ENCODE measurements around the gene RGS12. TPM values are rescaled to one million over a fixed set of nuclear protein-coding genes. Genes with fewer than 3 reads are reported as not detected.

The RGS12 gene
- total and polyA plus RNA-seq, 2 experiments from 2014 or later: 8.0 to 19.0 TPM

DNA sequence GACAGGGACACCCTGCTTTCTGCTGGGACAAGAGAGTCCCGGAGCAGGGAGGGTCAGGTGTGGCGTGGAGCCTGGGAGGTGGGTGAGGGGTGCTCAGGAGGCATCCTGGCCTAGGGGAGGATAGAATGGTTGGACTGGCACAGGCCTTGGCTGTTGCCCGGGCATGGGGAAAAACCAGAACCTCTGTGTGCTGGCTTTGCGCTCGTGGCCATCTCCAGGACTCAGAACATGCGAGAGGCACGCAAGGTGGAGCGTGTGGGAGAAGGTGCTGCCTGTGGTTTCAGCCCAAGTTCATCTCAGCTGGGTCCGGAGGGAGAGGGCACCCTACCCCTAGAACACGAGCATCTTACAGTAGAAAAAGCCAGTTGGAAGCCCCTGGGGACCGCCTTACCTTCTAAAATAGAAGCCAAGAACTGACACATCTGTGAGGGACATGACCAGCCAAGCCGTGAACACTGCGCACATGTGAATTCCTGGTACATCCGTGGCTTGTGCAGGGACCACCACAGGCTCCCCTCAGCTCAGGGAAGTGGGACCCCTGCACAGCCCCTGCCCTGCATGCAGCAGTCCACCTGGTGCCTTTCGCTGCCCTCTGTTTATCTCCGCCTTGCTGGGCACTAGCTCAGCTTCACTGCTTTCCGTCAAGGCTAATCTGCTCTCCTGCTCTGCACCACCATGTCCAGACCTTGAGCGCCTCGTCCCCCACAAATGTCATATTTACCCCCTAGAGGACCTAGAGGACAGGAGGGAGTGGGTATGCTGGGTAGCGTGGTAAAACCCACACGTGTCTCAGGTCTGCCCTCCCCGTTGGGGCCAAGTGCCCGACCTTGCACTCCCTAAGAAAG lies 30.4 kb upstream of the RGS12 start:
- no peak overlapping the region; the same call in 1 of the 2 replicates for H3K27ac Mint-ChIP-seq
- Histone ChIP-seq H3K36me3 (ENCODE audit: insufficient read depth) (no peaks in the 10 kb centered on the region), H3K4me2 (no peak overlapping the region), H2AFZ (no peak overlapping the region), H3K9me2 (ENCODE audit: insufficient read depth) (no peaks in the 10 kb centered on the region), H3K4me3 (no peak overlapping the region), H3K4me1 (ENCODE audit: insufficient read depth) (no peaks in the 10 kb centered on the region), H3K27me3 (ENCODE audit: insufficient read depth) (no peaks in the 10 kb centered on the region), H3K79me2 (replicated peaks; ENCODE audit: insufficient read depth) (no peaks in the 10 kb centered on the region), H3F3A (replicated peaks; ENCODE audit: low read depth) (no peaks in the 10 kb centered on the region), H3K27ac (ENCODE audit: low read depth) (no peak overlapping the region), H4K20me1 (replicated peaks; ENCODE audit: insufficient read depth) (no peaks in the 10 kb centered on the region)
- no peak for ATAC-seq
- TF ChIP-seq EZH2phosphoT487 (IDR thresholded peaks at IDR 0.05; ENCODE audit: unreplicated experiment): no peak
- no peak for TF ChIP-seq STAT1 (IDR thresholded peaks at IDR 0.05; ENCODE audit: unreplicated experiment)
- H3K9me3 Mint-ChIP-seq: no peaks in the 10 kb centered on the region; the same call in 2 of the 3 replicates
- H3K4me1 Mint-ChIP-seq: no peaks in the 10 kb centered on the region; the same call in 2 of the 3 replicates
- peaks cover 4% of the 10 kb centered on the region for H3K27me3 Mint-ChIP-seq (ENCODE audit: insufficient read depth, low read depth, poor library complexity)
- no peak for DNase-seq (ENCODE audit: low spot score)
- H3K36me3 Mint-ChIP-seq (ENCODE audit: low read depth): no peaks in the 10 kb centered on the region
- no peak overlapping the region for H3K4me3 Mint-ChIP-seq

DNA sequence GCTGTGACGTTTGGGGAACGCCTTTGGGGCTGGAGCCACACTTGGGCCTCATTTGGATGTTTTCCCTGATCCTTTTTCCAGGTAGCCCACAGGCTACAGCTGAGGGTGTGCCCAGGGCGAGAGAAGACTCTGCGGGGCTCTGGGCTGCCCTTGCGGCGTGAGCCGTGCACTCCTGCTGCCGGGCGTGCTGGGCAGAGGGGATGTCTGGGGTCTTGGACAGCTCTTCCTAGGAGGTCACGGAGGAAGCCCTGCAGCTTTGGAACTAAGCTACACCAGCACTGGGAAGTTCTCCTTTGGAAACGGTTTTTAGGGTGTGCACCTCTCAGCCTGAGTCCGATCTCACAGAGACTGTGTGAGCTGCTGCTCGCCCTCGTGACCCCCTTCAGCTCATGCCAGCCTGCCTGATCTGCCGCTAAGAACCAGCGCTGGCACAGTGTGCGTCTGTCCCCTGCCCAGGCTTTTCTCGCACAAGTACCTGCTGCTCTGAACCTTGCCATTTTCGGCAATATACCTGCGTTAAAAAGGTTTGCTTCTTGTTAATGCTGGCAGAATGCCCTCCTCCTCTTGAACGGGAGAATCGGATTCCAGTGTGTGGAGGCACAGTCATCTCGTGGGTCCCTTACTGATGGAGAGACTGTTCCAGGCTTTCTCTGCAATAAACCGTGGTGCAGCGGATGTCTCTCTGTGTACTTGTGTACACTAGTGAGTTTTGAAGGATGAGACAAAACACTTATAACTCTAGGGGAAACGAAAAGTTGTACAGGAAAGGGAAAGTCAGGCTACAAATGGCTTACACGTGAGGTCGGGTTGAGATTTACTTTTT lies 29.6 kb upstream of the RGS12 start:
- peaks cover 4% of the 10 kb centered on the region for H3K27me3 Mint-ChIP-seq (ENCODE audit: insufficient read depth, low read depth, poor library complexity)
- H3K4me3 Mint-ChIP-seq: no peak overlapping the region
- no peaks in the 10 kb centered on the region for H3K79me2 ChIP-seq (replicated peaks; ENCODE audit: insufficient read depth)
- H3K36me3 ChIP-seq (ENCODE audit: insufficient read depth): no peaks in the 10 kb centered on the region
- no peaks in the 10 kb centered on the region for H3K4me1 ChIP-seq (ENCODE audit: insufficient read depth)
- DNase-seq (ENCODE audit: low spot score) (no peak), ATAC-seq (peak; percentile 37)
- H2AFZ ChIP-seq: no peak overlapping the region
- H3K27me3 ChIP-seq (ENCODE audit: insufficient read depth): no peaks in the 10 kb centered on the region
- no peak overlapping the region for H3K27ac Mint-ChIP-seq
- no peaks in the 10 kb centered on the region for H3F3A ChIP-seq (replicated peaks; ENCODE audit: low read depth)
- H3K9me3 Mint-ChIP-seq: no peaks in the 10 kb centered on the region
- no peak overlapping the region for H3K4me3 ChIP-seq
- H3K4me2 ChIP-seq: no peak overlapping the region
- H3K27ac ChIP-seq (ENCODE audit: low read depth): no peak overlapping the region
- no peaks in the 10 kb centered on the region for H3K9me2 ChIP-seq (ENCODE audit: insufficient read depth)
- no peaks in the 10 kb centered on the region for H4K20me1 ChIP-seq (replicated peaks; ENCODE audit: insufficient read depth)
- no peaks in the 10 kb centered on the region for H3K36me3 Mint-ChIP-seq (ENCODE audit: low read depth)
- H3K4me1 Mint-ChIP-seq: peaks cover 2% of the 10 kb centered on the region
- TF ChIP-seq, protein P1, sequence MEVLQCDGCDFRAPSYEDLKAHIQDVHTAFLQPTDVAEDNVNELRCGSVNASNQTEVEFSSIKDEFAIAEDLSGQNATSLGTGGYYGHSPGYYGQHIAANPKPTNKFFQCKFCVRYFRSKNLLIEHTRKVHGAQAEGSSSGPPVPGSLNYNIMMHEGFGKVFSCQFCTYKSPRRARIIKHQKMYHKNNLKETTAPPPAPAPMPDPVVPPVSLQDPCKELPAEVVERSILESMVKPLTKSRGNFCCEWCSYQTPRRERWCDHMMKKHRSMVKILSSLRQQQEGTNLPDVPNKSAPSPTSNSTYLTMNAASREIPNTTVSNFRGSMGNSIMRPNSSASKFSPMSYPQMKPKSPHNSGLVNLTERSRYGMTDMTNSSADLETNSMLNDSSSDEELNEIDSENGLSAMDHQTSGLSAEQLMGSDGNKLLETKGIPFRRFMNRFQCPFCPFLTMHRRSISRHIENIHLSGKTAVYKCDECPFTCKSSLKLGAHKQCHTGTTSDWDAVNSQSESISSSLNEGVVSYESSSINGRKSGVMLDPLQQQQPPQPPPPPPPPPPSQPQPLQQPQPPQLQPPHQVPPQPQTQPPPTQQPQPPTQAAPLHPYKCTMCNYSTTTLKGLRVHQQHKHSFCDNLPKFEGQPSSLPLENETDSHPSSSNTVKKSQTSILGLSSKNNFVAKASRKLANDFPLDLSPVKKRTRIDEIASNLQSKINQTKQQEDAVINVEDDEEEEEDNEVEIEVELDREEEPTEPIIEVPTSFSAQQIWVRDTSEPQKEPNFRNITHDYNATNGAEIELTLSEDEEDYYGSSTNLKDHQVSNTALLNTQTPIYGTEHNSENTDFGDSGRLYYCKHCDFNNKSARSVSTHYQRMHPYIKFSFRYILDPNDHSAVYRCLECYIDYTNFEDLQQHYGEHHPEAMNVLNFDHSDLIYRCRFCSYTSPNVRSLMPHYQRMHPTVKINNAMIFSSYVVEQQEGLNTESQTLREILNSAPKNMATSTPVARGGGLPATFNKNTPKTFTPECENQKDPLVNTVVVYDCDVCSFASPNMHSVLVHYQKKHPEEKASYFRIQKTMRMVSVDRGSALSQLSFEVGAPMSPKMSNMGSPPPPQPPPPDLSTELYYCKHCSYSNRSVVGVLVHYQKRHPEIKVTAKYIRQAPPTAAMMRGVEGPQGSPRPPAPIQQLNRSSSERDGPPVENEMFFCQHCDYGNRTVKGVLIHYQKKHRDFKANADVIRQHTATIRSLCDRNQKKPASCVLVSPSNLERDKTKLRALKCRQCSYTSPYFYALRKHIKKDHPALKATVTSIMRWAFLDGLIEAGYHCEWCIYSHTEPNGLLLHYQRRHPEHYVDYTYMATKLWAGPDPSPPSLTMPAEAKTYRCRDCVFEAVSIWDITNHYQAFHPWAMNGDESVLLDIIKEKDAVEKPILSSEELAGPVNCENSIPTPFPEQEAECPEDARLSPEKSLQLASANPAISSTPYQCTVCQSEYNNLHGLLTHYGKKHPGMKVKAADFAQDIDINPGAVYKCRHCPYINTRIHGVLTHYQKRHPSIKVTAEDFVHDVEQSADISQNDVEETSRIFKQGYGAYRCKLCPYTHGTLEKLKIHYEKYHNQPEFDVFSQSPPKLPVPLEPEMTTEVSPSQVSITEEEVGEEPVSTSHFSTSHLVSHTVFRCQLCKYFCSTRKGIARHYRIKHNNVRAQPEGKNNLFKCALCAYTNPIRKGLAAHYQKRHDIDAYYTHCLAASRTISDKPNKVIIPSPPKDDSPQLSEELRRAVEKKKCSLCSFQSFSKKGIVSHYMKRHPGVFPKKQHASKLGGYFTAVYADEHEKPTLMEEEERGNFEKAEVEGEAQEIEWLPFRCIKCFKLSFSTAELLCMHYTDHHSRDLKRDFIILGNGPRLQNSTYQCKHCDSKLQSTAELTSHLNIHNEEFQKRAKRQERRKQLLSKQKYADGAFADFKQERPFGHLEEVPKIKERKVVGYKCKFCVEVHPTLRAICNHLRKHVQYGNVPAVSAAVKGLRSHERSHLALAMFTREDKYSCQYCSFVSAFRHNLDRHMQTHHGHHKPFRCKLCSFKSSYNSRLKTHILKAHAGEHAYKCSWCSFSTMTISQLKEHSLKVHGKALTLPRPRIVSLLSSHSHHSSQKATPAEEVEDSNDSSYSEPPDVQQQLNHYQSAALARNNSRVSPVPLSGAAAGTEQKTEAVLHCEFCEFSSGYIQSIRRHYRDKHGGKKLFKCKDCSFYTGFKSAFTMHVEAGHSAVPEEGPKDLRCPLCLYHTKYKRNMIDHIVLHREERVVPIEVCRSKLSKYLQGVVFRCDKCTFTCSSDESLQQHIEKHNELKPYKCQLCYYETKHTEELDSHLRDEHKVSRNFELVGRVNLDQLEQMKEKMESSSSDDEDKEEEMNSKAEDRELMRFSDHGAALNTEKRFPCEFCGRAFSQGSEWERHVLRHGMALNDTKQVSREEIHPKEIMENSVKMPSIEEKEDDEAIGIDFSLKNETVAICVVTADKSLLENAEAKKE (CRISPR knock-in tag; IDR thresholded peaks at IDR 0.05): no peak
- TF ChIP-seq ZNF331 (CRISPR knock-in tag; IDR thresholded peaks at IDR 0.05; ENCODE audit: low read depth) (no peak), STAT1 (IDR thresholded peaks at IDR 0.05; ENCODE audit: unreplicated experiment) (no peak), EZH2 (IDR thresholded peaks at IDR 0.05; ENCODE audit: low read depth, unreplicated experiment) (no peak)
- TF ChIP-seq, protein P2, sequence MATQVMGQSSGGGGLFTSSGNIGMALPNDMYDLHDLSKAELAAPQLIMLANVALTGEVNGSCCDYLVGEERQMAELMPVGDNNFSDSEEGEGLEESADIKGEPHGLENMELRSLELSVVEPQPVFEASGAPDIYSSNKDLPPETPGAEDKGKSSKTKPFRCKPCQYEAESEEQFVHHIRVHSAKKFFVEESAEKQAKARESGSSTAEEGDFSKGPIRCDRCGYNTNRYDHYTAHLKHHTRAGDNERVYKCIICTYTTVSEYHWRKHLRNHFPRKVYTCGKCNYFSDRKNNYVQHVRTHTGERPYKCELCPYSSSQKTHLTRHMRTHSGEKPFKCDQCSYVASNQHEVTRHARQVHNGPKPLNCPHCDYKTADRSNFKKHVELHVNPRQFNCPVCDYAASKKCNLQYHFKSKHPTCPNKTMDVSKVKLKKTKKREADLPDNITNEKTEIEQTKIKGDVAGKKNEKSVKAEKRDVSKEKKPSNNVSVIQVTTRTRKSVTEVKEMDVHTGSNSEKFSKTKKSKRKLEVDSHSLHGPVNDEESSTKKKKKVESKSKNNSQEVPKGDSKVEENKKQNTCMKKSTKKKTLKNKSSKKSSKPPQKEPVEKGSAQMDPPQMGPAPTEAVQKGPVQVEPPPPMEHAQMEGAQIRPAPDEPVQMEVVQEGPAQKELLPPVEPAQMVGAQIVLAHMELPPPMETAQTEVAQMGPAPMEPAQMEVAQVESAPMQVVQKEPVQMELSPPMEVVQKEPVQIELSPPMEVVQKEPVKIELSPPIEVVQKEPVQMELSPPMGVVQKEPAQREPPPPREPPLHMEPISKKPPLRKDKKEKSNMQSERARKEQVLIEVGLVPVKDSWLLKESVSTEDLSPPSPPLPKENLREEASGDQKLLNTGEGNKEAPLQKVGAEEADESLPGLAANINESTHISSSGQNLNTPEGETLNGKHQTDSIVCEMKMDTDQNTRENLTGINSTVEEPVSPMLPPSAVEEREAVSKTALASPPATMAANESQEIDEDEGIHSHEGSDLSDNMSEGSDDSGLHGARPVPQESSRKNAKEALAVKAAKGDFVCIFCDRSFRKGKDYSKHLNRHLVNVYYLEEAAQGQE (IDR thresholded peaks at IDR 0.05; ENCODE audit: unreplicated experiment): no peak
- TF ChIP-seq, protein P3, sequence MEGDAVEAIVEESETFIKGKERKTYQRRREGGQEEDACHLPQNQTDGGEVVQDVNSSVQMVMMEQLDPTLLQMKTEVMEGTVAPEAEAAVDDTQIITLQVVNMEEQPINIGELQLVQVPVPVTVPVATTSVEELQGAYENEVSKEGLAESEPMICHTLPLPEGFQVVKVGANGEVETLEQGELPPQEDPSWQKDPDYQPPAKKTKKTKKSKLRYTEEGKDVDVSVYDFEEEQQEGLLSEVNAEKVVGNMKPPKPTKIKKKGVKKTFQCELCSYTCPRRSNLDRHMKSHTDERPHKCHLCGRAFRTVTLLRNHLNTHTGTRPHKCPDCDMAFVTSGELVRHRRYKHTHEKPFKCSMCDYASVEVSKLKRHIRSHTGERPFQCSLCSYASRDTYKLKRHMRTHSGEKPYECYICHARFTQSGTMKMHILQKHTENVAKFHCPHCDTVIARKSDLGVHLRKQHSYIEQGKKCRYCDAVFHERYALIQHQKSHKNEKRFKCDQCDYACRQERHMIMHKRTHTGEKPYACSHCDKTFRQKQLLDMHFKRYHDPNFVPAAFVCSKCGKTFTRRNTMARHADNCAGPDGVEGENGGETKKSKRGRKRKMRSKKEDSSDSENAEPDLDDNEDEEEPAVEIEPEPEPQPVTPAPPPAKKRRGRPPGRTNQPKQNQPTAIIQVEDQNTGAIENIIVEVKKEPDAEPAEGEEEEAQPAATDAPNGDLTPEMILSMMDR (conservative IDR thresholded peaks at IDR 0.05; ENCODE audit: low read depth in 2 of 2): no peak

All from GM23338 (cell line).